Peyer's patch (tissue), 4 donors: ENCODE measurements around the gene RNF220.

Experiments
- POLR2A ChIP-seq, 2 donors: fragments of 450-650 bp; IDR thresholded peaks; one replicate each; pipeline ENCODE4 v1.5.1; 2017; ENCODE audit warnings: antibody characterized with exemption in 2 of 2, mild to moderate bottlenecking in 2 of 2, moderate library complexity in 2 of 2
- TF ChIP-seq, protein P1 (sequence below), 6 experiments: fragments of 450-650 bp in 4 of 6; fragments of 200-600 bp in 2 of 6; sonication (generic) in 1 of 6; IDR thresholded peaks; one replicate each; pipeline ENCODE4 v1.5.1; 2017 to 2019; ENCODE audit warnings: antibody characterized with exemption in 6 of 6, mild to moderate bottlenecking in 3 of 6, moderate library complexity in 1 of 6

DNA sequence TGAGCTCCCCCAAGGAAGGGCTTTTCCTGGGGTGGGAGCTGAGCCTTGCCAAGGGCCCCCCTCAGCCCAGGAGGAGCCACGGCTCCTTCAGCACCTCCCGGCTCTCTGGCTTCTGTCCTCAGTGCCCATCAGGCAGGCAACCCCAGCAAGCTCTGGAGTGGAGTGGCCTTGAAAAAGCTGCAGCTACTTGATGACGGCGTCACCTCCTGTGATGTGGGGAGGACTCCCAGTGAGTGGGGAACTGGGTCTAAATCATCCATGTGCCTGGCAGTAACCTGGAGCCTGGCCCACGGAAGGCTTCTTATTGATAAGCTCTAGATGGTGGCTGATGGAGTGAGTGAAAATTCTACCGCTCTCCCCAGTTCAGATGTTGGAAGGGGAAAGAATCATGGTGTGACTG is 154.9 kb downstream of the RNF220 start:
- TF ChIP-seq, protein P1, sequence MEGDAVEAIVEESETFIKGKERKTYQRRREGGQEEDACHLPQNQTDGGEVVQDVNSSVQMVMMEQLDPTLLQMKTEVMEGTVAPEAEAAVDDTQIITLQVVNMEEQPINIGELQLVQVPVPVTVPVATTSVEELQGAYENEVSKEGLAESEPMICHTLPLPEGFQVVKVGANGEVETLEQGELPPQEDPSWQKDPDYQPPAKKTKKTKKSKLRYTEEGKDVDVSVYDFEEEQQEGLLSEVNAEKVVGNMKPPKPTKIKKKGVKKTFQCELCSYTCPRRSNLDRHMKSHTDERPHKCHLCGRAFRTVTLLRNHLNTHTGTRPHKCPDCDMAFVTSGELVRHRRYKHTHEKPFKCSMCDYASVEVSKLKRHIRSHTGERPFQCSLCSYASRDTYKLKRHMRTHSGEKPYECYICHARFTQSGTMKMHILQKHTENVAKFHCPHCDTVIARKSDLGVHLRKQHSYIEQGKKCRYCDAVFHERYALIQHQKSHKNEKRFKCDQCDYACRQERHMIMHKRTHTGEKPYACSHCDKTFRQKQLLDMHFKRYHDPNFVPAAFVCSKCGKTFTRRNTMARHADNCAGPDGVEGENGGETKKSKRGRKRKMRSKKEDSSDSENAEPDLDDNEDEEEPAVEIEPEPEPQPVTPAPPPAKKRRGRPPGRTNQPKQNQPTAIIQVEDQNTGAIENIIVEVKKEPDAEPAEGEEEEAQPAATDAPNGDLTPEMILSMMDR (IDR thresholded peaks at IDR 0.05), result no peak
- TF ChIP-seq POLR2A (IDR thresholded peaks at IDR 0.05), result no peak
